ENCODE measurements around the gene ARMC8.
A peak's percentile ranks its signal among the peaks of the same experiment; 100 is the strongest.

Gene ARMC8

DNA sequence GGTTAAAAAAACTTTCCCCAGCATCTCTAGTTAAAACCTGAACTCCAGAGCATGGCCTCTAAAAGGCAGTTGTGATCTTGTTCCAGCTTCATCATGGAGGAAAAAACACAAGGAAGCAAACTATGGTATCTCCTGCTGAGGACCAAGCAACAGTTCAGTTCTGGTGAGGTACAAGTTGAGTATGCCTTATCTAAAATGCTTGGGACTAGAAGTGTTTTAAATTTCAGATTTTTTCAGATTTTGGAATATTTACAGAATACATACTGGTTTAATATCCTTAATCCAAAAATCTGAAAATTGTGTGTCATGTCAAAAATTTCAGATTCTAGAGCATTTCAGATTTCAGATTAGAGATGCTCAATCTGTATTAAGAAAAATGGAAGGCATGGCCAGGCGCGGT lies 22.0 kb upstream of the ARMC8 start:
- no peak for DNase-seq (ENCODE audit: low read depth in 1 of 2, low spot score in 1 of 2)
- Histone ChIP-seq H3K4me3 (replicated peaks; ENCODE audit: insufficient read depth, low read length) (no peak overlapping the region), H3K27me3 (ENCODE audit: insufficient read depth, poor library complexity, severe bottlenecking) (no peaks in the 10 kb centered on the region), H3K27ac (replicated peaks) (no peak overlapping the region)
- TF ChIP-seq SPI1 (IDR thresholded peaks at IDR 0.05; ENCODE audit: borderline replicate concordance, low read depth), result no peak
- TF ChIP-seq, protein P1, sequence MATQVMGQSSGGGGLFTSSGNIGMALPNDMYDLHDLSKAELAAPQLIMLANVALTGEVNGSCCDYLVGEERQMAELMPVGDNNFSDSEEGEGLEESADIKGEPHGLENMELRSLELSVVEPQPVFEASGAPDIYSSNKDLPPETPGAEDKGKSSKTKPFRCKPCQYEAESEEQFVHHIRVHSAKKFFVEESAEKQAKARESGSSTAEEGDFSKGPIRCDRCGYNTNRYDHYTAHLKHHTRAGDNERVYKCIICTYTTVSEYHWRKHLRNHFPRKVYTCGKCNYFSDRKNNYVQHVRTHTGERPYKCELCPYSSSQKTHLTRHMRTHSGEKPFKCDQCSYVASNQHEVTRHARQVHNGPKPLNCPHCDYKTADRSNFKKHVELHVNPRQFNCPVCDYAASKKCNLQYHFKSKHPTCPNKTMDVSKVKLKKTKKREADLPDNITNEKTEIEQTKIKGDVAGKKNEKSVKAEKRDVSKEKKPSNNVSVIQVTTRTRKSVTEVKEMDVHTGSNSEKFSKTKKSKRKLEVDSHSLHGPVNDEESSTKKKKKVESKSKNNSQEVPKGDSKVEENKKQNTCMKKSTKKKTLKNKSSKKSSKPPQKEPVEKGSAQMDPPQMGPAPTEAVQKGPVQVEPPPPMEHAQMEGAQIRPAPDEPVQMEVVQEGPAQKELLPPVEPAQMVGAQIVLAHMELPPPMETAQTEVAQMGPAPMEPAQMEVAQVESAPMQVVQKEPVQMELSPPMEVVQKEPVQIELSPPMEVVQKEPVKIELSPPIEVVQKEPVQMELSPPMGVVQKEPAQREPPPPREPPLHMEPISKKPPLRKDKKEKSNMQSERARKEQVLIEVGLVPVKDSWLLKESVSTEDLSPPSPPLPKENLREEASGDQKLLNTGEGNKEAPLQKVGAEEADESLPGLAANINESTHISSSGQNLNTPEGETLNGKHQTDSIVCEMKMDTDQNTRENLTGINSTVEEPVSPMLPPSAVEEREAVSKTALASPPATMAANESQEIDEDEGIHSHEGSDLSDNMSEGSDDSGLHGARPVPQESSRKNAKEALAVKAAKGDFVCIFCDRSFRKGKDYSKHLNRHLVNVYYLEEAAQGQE (IDR thresholded peaks at IDR 0.05; ENCODE audit: insufficient replicate concordance, low read depth), result no peak
- no peak for TF ChIP-seq POLR2AphosphoS5 (IDR thresholded peaks at IDR 0.05; ENCODE audit: low read depth)
- TF ChIP-seq, protein P2, sequence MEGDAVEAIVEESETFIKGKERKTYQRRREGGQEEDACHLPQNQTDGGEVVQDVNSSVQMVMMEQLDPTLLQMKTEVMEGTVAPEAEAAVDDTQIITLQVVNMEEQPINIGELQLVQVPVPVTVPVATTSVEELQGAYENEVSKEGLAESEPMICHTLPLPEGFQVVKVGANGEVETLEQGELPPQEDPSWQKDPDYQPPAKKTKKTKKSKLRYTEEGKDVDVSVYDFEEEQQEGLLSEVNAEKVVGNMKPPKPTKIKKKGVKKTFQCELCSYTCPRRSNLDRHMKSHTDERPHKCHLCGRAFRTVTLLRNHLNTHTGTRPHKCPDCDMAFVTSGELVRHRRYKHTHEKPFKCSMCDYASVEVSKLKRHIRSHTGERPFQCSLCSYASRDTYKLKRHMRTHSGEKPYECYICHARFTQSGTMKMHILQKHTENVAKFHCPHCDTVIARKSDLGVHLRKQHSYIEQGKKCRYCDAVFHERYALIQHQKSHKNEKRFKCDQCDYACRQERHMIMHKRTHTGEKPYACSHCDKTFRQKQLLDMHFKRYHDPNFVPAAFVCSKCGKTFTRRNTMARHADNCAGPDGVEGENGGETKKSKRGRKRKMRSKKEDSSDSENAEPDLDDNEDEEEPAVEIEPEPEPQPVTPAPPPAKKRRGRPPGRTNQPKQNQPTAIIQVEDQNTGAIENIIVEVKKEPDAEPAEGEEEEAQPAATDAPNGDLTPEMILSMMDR (IDR thresholded peaks at IDR 0.05; ENCODE audit: insufficient read depth, low read length), result no peak
- no peak for TF ChIP-seq GABPA (IDR thresholded peaks at IDR 0.05; ENCODE audit: low read depth)

DNA sequence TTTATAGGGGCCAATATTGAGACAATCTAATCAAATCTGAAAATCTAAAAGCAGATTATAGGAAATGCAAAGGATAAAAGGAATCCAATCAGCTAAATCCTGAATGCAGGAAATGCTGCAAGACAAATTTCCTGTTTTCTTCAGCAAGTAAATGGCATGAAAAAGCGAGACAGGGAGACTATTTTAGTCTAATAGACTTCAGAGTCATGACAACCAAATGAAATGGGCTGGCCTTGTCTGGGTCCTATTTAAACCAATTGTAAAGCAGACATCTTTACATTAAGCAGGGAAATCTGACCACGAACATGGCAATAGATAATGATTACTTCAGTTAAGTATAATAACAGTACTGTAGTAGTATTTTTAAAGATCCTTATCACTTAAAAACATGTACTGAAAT lies 14.5 kb upstream of the ARMC8 start:
- TF ChIP-seq GABPA (IDR thresholded peaks at IDR 0.05; ENCODE audit: low read depth), result no peak
- TF ChIP-seq, protein P2 (IDR thresholded peaks at IDR 0.05; ENCODE audit: insufficient read depth, low read length), result no peak
- no peak for DNase-seq (ENCODE audit: low read depth in 1 of 2, low spot score in 1 of 2)
- H3K27ac ChIP-seq (replicated peaks), result no peak overlapping the region
- H3K27me3 ChIP-seq (ENCODE audit: insufficient read depth, poor library complexity, severe bottlenecking), result no peaks in the 10 kb centered on the region
- no peak overlapping the region for H3K4me3 ChIP-seq (replicated peaks; ENCODE audit: insufficient read depth, low read length)

DNA sequence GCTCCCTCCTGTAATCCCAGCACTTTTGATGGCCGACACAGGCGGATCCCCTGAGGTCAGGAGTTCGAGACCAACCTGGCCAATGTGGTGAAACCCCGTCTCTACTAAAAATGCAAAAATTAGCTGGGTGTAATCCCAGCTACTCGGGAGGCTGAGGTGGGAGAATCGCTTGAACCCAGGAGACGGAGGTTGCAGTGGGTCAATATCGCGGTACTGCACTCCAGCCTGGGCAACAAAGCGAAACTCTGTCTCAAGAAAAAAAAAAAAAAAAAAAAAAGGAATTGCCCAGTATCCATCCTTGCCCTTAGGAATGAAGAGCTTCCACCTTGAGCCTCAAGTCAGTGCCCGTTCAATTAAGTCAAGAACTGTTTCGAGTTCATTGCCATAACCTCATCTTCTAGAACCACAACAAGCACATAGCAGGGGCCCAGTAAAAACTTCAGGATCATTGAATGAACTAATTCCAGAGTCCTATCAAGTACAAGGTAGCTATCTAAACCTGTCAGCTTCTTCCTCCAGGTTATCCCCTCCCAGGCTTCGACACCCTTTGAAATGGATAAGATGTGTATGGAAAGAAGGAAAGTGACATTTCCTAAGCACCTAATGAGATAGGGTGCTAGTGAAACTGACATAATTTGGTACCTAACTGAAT lies 13.2 kb upstream of the ARMC8 start:
- H3K27me3 ChIP-seq (ENCODE audit: insufficient read depth, poor library complexity, severe bottlenecking), result no peaks in the 10 kb centered on the region
- TF ChIP-seq GABPA (IDR thresholded peaks at IDR 0.05; ENCODE audit: low read depth), result no peak
- TF ChIP-seq, protein P2 (IDR thresholded peaks at IDR 0.05; ENCODE audit: insufficient read depth, low read length), result no peak
- no peak for TF ChIP-seq POLR2AphosphoS5 (IDR thresholded peaks at IDR 0.05; ENCODE audit: low read depth)
- H3K27ac ChIP-seq (replicated peaks), result peak overlapping the region; percentile 87
- H3K4me3 ChIP-seq (replicated peaks; ENCODE audit: insufficient read depth, low read length), result peak overlapping the region; percentile 92
- no peak for DNase-seq (ENCODE audit: low read depth in 1 of 2, low spot score in 1 of 2)

DNA sequence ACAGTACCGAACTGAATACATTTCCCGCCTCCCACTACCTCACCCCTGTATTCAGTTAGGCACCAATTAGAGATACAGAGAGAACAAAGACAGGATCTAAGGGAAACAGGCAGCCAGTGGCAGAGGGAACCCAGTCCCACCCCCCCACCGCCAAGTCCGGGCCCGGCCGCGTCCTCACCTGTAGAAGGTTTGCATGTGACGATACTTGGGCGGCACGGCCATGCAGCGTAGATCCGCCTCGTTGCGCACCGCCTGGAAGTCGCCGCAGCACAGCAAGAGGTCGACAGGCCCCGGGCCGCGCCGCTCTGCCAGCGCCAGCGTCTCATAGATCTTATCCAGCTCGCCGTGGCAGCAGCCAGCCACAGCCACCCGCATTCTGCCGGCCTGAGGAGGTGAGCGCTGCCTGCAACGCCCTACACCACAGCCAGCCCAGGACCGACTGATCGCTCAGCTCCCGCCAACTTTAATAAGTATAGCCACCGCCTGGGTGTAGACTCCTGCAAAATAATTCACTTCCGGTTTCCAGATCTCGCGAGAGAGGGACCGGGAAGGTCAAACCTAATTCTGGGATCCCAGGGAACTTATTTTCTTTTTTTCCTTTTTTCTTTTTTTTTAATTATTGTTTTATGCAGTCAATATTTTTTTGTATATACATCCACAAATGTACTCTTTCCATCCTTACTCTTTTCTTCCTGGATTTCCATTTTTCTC lies 12.5 kb upstream of the ARMC8 start, which contains the start of gene DBR1:
Gene DBR1 (minus strand): TSS at position 501 of the 711 bp plus-strand sequence. CDS start 126 bp downstream, at position 375.
- peak within 1 kb of the TSS; percentile 87 for H3K27ac ChIP-seq (replicated peaks)
- H3K4me3 ChIP-seq (replicated peaks; ENCODE audit: insufficient read depth, low read length), result peak within 1 kb of the TSS; percentile 92
- peak; percentile 73; the same call in 1 of the 2 replicates for TF ChIP-seq SPI1 (IDR thresholded peaks at IDR 0.05; ENCODE audit: borderline replicate concordance, low read depth)
- TF ChIP-seq POLR2AphosphoS5 (IDR thresholded peaks at IDR 0.05; ENCODE audit: low read depth), result peak; percentile 89
- TF ChIP-seq, protein P2 (IDR thresholded peaks at IDR 0.05; ENCODE audit: insufficient read depth, low read length), result no peak
- 0 out of 2 replicates have a peak, but pooled peaks have one; percentile 44 for TF ChIP-seq GABPA (IDR thresholded peaks at IDR 0.05; ENCODE audit: low read depth)
- TF ChIP-seq, protein P1 (IDR thresholded peaks at IDR 0.05; ENCODE audit: insufficient replicate concordance, low read depth), result peak; percentile 70
- H3K27me3 ChIP-seq (ENCODE audit: insufficient read depth, poor library complexity, severe bottlenecking), result no peaks in the 10 kb centered on the region
- DNase-seq (ENCODE audit: low read depth in 1 of 2, low spot score in 1 of 2), result peak; percentile 67 to 90

All from HL-60 (cell line).